Measurements from ENCODE around the gene DMRT1.

The DMRT1 gene

GRCh38 chr9:942805-943580 lies 101.5 kb downstream of the DMRT1 start:
- no peak for TF ChIP-seq CTCF (IDR thresholded peaks at IDR 0.05)
- DNase-seq (ENCODE audit: low spot score), result no peak
- H3K4me3 ChIP-seq, result no peak overlapping the region
- H3K27ac ChIP-seq, result no peak overlapping the region

GRCh38 chr9:947985-948384 lies 106.5 kb downstream of the DMRT1 start:
- Histone ChIP-seq H3K27ac (no peak overlapping the region), H3K4me3 (no peak overlapping the region)
- TF ChIP-seq CTCF (IDR thresholded peaks at IDR 0.05), result no peak
- no peak for DNase-seq (ENCODE audit: low spot score)

GRCh38 chr9:948497-948896 lies 107.0 kb downstream of the DMRT1 start:
- Histone ChIP-seq H3K27ac (no peak overlapping the region), H3K4me3 (no peak overlapping the region)
- no peak for TF ChIP-seq CTCF (IDR thresholded peaks at IDR 0.05)
- no peak for DNase-seq (ENCODE audit: low spot score)

GRCh38 chr9:950139-950538 lies 108.6 kb downstream of the DMRT1 start:
- DNase-seq (ENCODE audit: low spot score), result no peak
- Histone ChIP-seq H3K4me3 (no peak overlapping the region), H3K27ac (no peak overlapping the region)
- TF ChIP-seq CTCF (IDR thresholded peaks at IDR 0.05), result no peak

GRCh38 chr9:952546-952945 lies 111.0 kb downstream of the DMRT1 start:
- DNase-seq (ENCODE audit: low spot score), result no peak
- H3K27ac ChIP-seq, result no peak overlapping the region
- no peak for TF ChIP-seq CTCF (IDR thresholded peaks at IDR 0.05)
- H3K4me3 ChIP-seq, result no peak overlapping the region

GRCh38 chr9:959105-959504 lies 117.6 kb downstream of the DMRT1 start:
- no peak overlapping the region for H3K27ac ChIP-seq
- no peak for DNase-seq (ENCODE audit: low spot score)
- no peak for TF ChIP-seq CTCF (IDR thresholded peaks at IDR 0.05)
- no peak overlapping the region for H3K4me3 ChIP-seq

- no peak for TF ChIP-seq CTCF (IDR thresholded peaks at IDR 0.05)
- H3K27ac ChIP-seq, result no peak overlapping the region
- no peak for DNase-seq (ENCODE audit: low spot score)
These were observed 118.4 kb downstream of the DMRT1 start for GRCh38 chr9:959914-960313.

More at GRCh38 chr9:959914-960313, 118.4 kb downstream of the DMRT1 start:
- H3K4me3 ChIP-seq, result no peak overlapping the region

Data from coronary artery (tissue), 2 donors.